GM12878 (cell line): ENCODE results near the gene GGN. TPM values are rescaled to one million over a fixed set of nuclear protein-coding genes. Genes with fewer than 3 reads are reported as not detected.

Experiments
- ATAC-seq: fragments of 200-7000 bp; cut with Tn5 transposase; 3 replicates; pipeline ENCODE4 v1.9.1; 2020; ENCODE audit warnings: mild to moderate bottlenecking, moderate library complexity
- BruUV-seq: library from RNA; stranded (reverse); fragments of 400-500 nt; replicated peaks from 2 replicates; lab custom pipeline; 2021; lab: Mats Ljungman, UMichigan
- CTCF ChIA-PET: fragments of 300-600 bp; sonication (Branson Sonifier 250); formaldehyde crosslinking; extraction: SDS; loops from one replicate; lab custom pipeline; 2021; ENCODE audit warnings: inconsistent platforms; lab: Yijun Ruan, JAX
- POLR2A ChIA-PET: fragments of 350-600 bp; formaldehyde crosslinking; extraction: SDS; loops from one replicate; lab custom pipeline; 2021; ENCODE audit warnings: inconsistent platforms; lab: Charles Lee
- RAD21 ChIA-PET: fragments of 300-600 bp; sonication (Branson Sonifier 250); formaldehyde crosslinking; loops from one replicate; lab custom pipeline; 2023; ENCODE audit warnings: antibody characterized with exemption; ENCODE audit not compliant: unreplicated experiment; lab: Charles Lee
- SMC1A ChIA-PET: fragments of 300-600 bp; sonication (Branson Sonifier 250); formaldehyde crosslinking; loops from one replicate; lab custom pipeline; 2023; ENCODE audit not compliant: unreplicated experiment, uncharacterized antibody; lab: Charles Lee
- DNase-seq: peaks from one replicate; pipeline ENCODE4 v3.0.0-alpha.2; 2011; ENCODE audit warnings: low read depth, low spot score
- FAIRE-seq: peaks from 3 replicates; lab custom pipeline; 2011; peaks lifted over from hg19 to GRCh38; lab: Jason Lieb, UNC
- H2AFZ ChIP-seq: 2 replicates; pipeline ENCODE4 v1.6.0; 2011; ENCODE audit warnings: low read depth, low read length, control low read depth; ENCODE audit not compliant: control insufficient read depth
- H3K27ac ChIP-seq: 2 replicates; pipeline ENCODE4 v1.5.1; 2011; ENCODE audit warnings: control low read depth; ENCODE audit not compliant: control insufficient read depth, insufficient read depth
- H3K27me3 ChIP-seq, 2 experiments: replicated peaks in 1 of 2; 2 replicates each; pipeline versions ENCODE4 v1.6.0 to v1.6.1; 2011; ENCODE audit warnings: low read length in 1 of 2; ENCODE audit not compliant: control insufficient read depth in 2 of 2, insufficient read depth in 2 of 2
- H3K36me3 ChIP-seq, 2 experiments: 2 replicates each; pipeline ENCODE4 v1.5.1; 2011; ENCODE audit warnings: low read length in 1 of 2; ENCODE audit not compliant: control insufficient read depth in 2 of 2, insufficient read depth in 2 of 2
- H3K4me1 ChIP-seq: 2 replicates; pipeline ENCODE4 v1.6.1; 2011; ENCODE audit warnings: mild to moderate bottlenecking, low read length, moderate library complexity, mixed read lengths; ENCODE audit not compliant: control insufficient read depth, insufficient read depth
- H3K4me2 ChIP-seq: 2 replicates; pipeline ENCODE4 v1.6.0; 2011; ENCODE audit warnings: control low read depth; ENCODE audit not compliant: control insufficient read depth, insufficient read depth
- H3K4me3 ChIP-seq: fragments of 200-600 bp; sonication (generic); 2 replicates; pipeline ENCODE4 v1.5.1; 2016
- H3K79me2 ChIP-seq: 2 replicates; pipeline ENCODE4 v1.6.0; 2011; ENCODE audit warnings: low read length; ENCODE audit not compliant: control insufficient read depth, insufficient read depth
- H3K9ac ChIP-seq: 2 replicates; pipeline ENCODE4 v1.8.0; 2011; ENCODE audit warnings: low read length, control low read depth, mixed read lengths; ENCODE audit not compliant: control insufficient read depth, insufficient read depth
- H3K9me3 ChIP-seq: replicated peaks from 3 replicates; pipeline ENCODE4 v1.5.1; 2011; ENCODE audit warnings: mild to moderate bottlenecking, low read length; ENCODE audit not compliant: control insufficient read depth, insufficient read depth
- H4K20me1 ChIP-seq: 2 replicates; pipeline ENCODE4 v1.6.0; 2011; ENCODE audit not compliant: control insufficient read depth, insufficient read depth
- FOXM1 ChIP-seq: IDR thresholded peaks from 2 replicates; pipeline ENCODE4 v1.6.1; 2012; ENCODE audit warnings: low read depth, mild to moderate bottlenecking, inconsistent platforms, low read length, moderate library complexity
- MYB ChIP-seq: fragments of 150-350 bp; IDR thresholded peaks from 2 replicates; pipeline ENCODE4 v1.6.1; 2014; ENCODE audit warnings: mild to moderate bottlenecking, low read depth, low read length, borderline replicate concordance
- NFYB ChIP-seq: IDR thresholded peaks from 2 replicates; pipeline ENCODE4 v1.6.1; 2011; ENCODE audit warnings: low read depth, mild to moderate bottlenecking, low read length, improper control_type of control experiment, moderate library complexity; ENCODE audit not compliant: insufficient read depth
- POLR2AphosphoS5 ChIP-seq: IDR thresholded peaks from 2 replicates; pipeline ENCODE4 v1.6.1; 2011; ENCODE audit warnings: mild to moderate bottlenecking, low read length, inconsistent platforms
- POU2F2 ChIP-seq: IDR thresholded peaks from 3 replicates; pipeline ENCODE4 v1.6.1; 2011; ENCODE audit warnings: low read depth, mild to moderate bottlenecking, low read length, borderline replicate concordance
- RAD51 ChIP-seq: fragments of 450-650 bp; IDR thresholded peaks from 2 replicates; pipeline ENCODE4 v1.6.1; 2016; ENCODE audit warnings: moderate library complexity, mild to moderate bottlenecking, inconsistent platforms
- RCOR1 ChIP-seq: conservative IDR thresholded peaks from 2 replicates; pipeline ENCODE4 v1.6.1; 2012; ENCODE audit warnings: low read depth, low read length, improper control_type of control experiment
- SMAD1 ChIP-seq: fragments of 450-650 bp; IDR thresholded peaks from 2 replicates; pipeline ENCODE4 v1.6.1; 2018; ENCODE audit warnings: mild to moderate bottlenecking, low read depth; ENCODE audit not compliant: partially characterized antibody
- SP1 ChIP-seq: IDR thresholded peaks from one replicate; pipeline ENCODE4 v1.6.1; 2011; ENCODE audit warnings: low read depth, low read length
- SUZ12 ChIP-seq: fragments of 200-600 bp; sonication (generic); IDR thresholded peaks from one replicate; pipeline ENCODE4 v1.6.1; 2018; ENCODE audit warnings: antibody characterized with exemption, mild to moderate bottlenecking; ENCODE audit not compliant: unreplicated experiment
- ZBED1 ChIP-seq: IDR thresholded peaks from 2 replicates; pipeline ENCODE4 v1.6.1; 2016; ENCODE audit warnings: borderline replicate concordance
- ZNF274 ChIP-seq: IDR thresholded peaks from one replicate; pipeline ENCODE4 v1.8.0; 2011; ENCODE audit not compliant: insufficient read length, insufficient read depth
- ZNF622 ChIP-seq: fragments of 450-650 bp; IDR thresholded peaks from 2 replicates; pipeline ENCODE4 v1.6.1; 2017; ENCODE audit warnings: mild to moderate bottlenecking, inconsistent platforms
- WGBS: methylation state at CpG from one replicate; pipeline ENCODE4 v1.1.6; 2016; ENCODE audit warnings: low lambda C conversion rate; ENCODE audit not compliant: insufficient replicate concordance, insufficient coverage; ENCODE audit errors: missing lambda C conversion rate; 5-methylcytosine and 5-hydroxymethylcytosine counted together
- in situ Hi-C: fragments of 300-500 bp; cut with MboI; formaldehyde crosslinking; loops from 9 replicates; pipeline ENCODE4 v1.14.3; 2018; ENCODE audit warnings: mixed read lengths
- intact Hi-C: fragments of 100-400 bp; cut with micrococcal nuclease; formaldehyde crosslinking; loops from one replicate; pipeline ENCODE4 v1.14.2; 2022; ENCODE audit not compliant: unreplicated experiment
- polyA plus RNA-seq, 11 experiments: library from polyadenylated mRNA; depleted of rRNA in 4 of 11; unstranded in 6 of 11; stranded (reverse) in 5 of 11; fragments of >200 nt; fragmentation: Nextera tagmentation in 4 of 11; fragmentation: Illumina TruSeq in 1 of 11; extraction: Ambion mirVana in 4 of 11; extraction: Trizol in 1 of 11; gene quantifications; 1 replicate in 1 of 11; 2 replicates in 10 of 11; pipeline versions ENCODE4 v1.2.1 to v1.2.3, GENCODE V29; 2011 to 2016; ENCODE audit warnings: inconsistent platforms in 2 of 11, missing spikeins in 2 of 11, low read depth in 1 of 11
- total RNA-seq, 4 experiments: library from RNA; depleted of rRNA in 3 of 4; stranded (reverse); fragments of >200 nt in 3 of 4; fragmentation: Illumina TruSeq in 1 of 4; extraction: Trizol in 1 of 4; gene quantifications; 2 replicates each; pipeline versions ENCODE4 v1.2.1 to v1.2.3, GENCODE V29; 2013 to 2021
- TF ChIP-seq, protein P1 (sequence below): fragments of 150-350 bp; IDR thresholded peaks from 2 replicates; pipeline ENCODE4 v1.6.1; 2014; ENCODE audit warnings: mild to moderate bottlenecking, low read depth, low read length

Gene GGN
- total and polyA plus RNA-seq, 10 of the 15 experiments (the other 5 are each of a cell fraction or from before 2014, with no cell fraction given) = not detected

DNA sequence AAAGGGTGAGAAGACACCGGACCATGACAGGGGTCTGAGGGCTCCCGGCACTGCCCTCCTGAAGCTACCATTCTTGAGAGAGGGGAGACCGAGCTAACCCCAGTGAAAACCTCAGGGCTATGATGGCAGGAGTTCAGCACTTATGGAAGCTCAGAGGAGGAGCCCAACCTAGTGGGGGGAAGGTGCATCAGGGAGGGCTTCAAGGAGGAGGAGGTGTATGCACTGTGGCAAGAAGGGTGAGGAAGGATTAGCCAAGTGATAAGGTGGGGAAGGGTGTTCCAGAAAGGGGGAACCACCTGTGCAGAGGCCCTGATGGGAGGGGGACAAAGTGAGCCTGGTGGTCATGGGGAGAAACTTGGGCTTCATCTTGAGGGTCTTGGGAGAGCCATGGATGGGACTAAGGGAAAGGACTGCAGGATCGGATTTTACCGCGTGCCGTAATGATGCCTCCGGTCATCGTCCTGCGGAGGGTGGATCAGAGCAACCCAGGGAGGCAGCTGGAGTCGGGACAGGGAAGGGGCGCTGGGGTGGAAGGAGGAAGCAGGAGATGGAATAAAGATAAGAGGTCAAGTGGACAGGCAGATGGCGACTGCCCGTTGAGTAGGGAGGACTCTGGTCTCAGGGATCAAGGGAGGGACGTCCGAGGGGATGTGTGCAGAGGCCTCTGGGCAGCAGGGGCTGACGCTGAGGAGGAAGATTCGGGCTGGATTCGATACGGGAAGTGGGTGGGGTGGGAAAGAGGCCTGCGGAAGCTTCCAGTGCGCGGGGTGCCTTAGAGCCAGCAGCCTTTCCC, 26.8 kb downstream of the GGN start (continued):
- TF ChIP-seq, protein P1, sequence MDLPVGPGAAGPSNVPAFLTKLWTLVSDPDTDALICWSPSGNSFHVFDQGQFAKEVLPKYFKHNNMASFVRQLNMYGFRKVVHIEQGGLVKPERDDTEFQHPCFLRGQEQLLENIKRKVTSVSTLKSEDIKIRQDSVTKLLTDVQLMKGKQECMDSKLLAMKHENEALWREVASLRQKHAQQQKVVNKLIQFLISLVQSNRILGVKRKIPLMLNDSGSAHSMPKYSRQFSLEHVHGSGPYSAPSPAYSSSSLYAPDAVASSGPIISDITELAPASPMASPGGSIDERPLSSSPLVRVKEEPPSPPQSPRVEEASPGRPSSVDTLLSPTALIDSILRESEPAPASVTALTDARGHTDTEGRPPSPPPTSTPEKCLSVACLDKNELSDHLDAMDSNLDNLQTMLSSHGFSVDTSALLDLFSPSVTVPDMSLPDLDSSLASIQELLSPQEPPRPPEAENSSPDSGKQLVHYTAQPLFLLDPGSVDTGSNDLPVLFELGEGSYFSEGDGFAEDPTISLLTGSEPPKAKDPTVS = no peak
- TF ChIP-seq SP1 (no peak), SUZ12 (no peak), NFYB (no peak), POU2F2 (no peak), RAD51 (no peak), SMAD1 (no peak), ZNF622 (no peak), MYB (no peak), RCOR1 (no peak)

DNA sequence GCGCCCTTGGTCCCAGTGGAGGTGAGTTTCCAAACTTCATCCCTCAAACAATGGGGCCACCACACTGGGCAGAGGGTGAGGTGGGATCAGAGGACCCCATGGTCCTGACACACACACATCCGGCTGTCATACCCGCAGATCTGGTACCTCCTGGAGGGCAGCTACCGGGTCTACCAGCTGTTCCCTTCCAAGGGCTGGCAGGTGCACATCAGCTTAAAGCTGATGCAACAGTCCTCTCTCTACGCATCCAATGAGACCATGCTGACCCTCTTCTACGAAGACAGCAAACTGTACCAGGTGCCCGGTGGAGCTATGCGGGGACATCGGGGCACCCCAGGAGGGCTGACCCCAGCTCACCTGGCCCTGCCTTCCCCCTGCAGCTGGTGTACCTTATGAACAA, 27.5 kb downstream of the GGN start:
- DNase-seq (no peak), FAIRE-seq (no peak), ATAC-seq (no peak)
- intact Hi-C loops = no loop called here
- no peak overlapping the region for H2AFZ ChIP-seq
- no peak for TF ChIP-seq ZBED1
- TF ChIP-seq FOXM1 = no peak
- TF ChIP-seq POLR2AphosphoS5 = no peak
- TF ChIP-seq ZNF274 = no peak
- H3K79me2 ChIP-seq = no peaks in the 10 kb centered on the region
- no peak overlapping the region for H3K27ac ChIP-seq
- no peaks in the 10 kb centered on the region for H3K36me3 ChIP-seq
- 64% methylated on average over 9 of the region's 9 CpGs for WGBS
- POLR2A ChIA-PET = no interaction called here
- BruUV-seq = no TSS peak
- H3K4me1 ChIP-seq = no peaks in the 10 kb centered on the region; the same call in 1 of the 2 replicates
- H4K20me1 ChIP-seq = no peaks in the 10 kb centered on the region
- H3K4me2 ChIP-seq = no peak overlapping the region
- no peaks in the 10 kb centered on the region for H3K9me3 ChIP-seq
- RAD21 ChIA-PET = no interaction called here
- H3K9ac ChIP-seq = no peak overlapping the region
- H3K4me3 ChIP-seq = no peak overlapping the region
- SMC1A ChIA-PET = interaction anchor here (0.6 to 1.0 kb wide), 2 partner anchors 185 to 458 kb away, joined by 3 read pairs; no protein-coding TSS in a partner anchor
- in situ Hi-C loops = no loop called here
- CTCF ChIA-PET = interaction anchor here (0.7 kb wide), 1 partner anchor 14 kb away, joined by 3 read pairs; no protein-coding TSS in a partner anchor
- H3K27me3 ChIP-seq = peaks cover 0 to 2% of the 10 kb centered on the region in 2 experiments; a peak in 3 of 4 replicates
